Tibial nerve (tissue), 4 donors: ENCODE results near the gene RGS16.

Experiments
- EP300 ChIP-seq, 2 donors: sonication (generic); formaldehyde crosslinking; IDR thresholded peaks; one replicate each; pipeline ENCODE4 v1.6.1; 2017; ENCODE audit warnings: antibody characterized with exemption in 2 of 2, mild to moderate bottlenecking in 1 of 2
- POLR2A ChIP-seq, 2 donors: fragments of 450-650 bp; IDR thresholded peaks; one replicate each; pipeline ENCODE4 v1.6.1; 2017; ENCODE audit warnings: antibody characterized with exemption in 2 of 2, mild to moderate bottlenecking in 2 of 2, moderate library complexity in 2 of 2
- TF ChIP-seq, protein P1 (sequence below), 5 experiments: fragments of 200-600 bp in 3 of 5; fragments of 450-650 bp in 2 of 5; sonication (generic) in 3 of 5; IDR thresholded peaks; one replicate each; pipeline ENCODE4 v1.5.1; 2016 to 2019; ENCODE audit warnings: antibody characterized with exemption in 5 of 5, mild to moderate bottlenecking in 3 of 5, moderate library complexity in 2 of 5

DNA sequence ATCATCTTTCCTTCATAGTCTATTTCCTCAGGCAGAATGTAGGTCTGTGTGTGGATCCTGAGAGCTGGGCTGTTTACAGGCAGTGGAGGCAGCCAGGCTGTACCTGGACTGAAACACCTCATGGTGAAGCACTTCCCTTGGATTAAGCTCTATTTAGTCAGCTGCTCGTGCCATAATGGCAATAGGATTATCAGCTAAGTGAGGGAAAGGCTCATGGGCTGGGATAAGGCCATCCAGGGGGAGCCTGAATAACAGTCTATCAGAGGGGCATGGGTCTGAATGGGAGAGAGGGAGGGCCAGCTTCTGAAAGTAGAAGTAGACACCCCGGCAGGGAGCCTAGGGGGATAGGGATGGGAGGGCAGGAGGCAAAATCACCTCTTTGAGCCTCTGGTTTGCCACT, 23.5 kb downstream of the RGS16 start:
- TF ChIP-seq, protein P1, sequence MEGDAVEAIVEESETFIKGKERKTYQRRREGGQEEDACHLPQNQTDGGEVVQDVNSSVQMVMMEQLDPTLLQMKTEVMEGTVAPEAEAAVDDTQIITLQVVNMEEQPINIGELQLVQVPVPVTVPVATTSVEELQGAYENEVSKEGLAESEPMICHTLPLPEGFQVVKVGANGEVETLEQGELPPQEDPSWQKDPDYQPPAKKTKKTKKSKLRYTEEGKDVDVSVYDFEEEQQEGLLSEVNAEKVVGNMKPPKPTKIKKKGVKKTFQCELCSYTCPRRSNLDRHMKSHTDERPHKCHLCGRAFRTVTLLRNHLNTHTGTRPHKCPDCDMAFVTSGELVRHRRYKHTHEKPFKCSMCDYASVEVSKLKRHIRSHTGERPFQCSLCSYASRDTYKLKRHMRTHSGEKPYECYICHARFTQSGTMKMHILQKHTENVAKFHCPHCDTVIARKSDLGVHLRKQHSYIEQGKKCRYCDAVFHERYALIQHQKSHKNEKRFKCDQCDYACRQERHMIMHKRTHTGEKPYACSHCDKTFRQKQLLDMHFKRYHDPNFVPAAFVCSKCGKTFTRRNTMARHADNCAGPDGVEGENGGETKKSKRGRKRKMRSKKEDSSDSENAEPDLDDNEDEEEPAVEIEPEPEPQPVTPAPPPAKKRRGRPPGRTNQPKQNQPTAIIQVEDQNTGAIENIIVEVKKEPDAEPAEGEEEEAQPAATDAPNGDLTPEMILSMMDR (IDR thresholded peaks at IDR 0.05) = no peak
- TF ChIP-seq EP300 (IDR thresholded peaks at IDR 0.05) = no peak
- TF ChIP-seq POLR2A (IDR thresholded peaks at IDR 0.05) = no peak
